Tibial nerve (tissue), 4 donors: ENCODE data around the gene PRKCE. TPM values are rescaled to one million over a fixed set of nuclear protein-coding genes. Genes with fewer than 3 reads are reported as not detected.

Experiments
- DNase-seq, 2 donors: peaks; one replicate each; pipeline ENCODE4 v3.0.0-alpha.2; 2019; ENCODE audit warnings: low spot score in 2 of 2
- H3K27ac ChIP-seq, 4 donors: fragments of 200-600 bp; sonication (generic) in 3 of 4; one replicate each; pipeline ENCODE4 v1.5.1; 2017 to 2019; ENCODE audit warnings: mild to moderate bottlenecking in 1 of 4
- H3K27me3 ChIP-seq, 2 donors: fragments of 200-600 bp; sonication (generic) in 1 of 2; one replicate each; pipeline versions ENCODE4 v1.5.1 to v1.6.0; 2017 to 2019
- H3K36me3 ChIP-seq, 3 donors: fragments of 200-600 bp; sonication (generic); one replicate each; pipeline ENCODE4 v1.5.1; 2018 to 2019
- H3K4me1 ChIP-seq, 4 donors: fragments of 200-600 bp; sonication (generic) in 3 of 4; one replicate each; pipeline ENCODE4 v1.5.1; 2017 to 2019
- H3K4me3 ChIP-seq, 4 donors: fragments of 200-600 bp; sonication (generic) in 3 of 4; one replicate each; pipeline ENCODE4 v1.5.1; 2017 to 2019; ENCODE audit warnings: mild to moderate bottlenecking in 1 of 4, moderate library complexity in 1 of 4
- H3K9me3 ChIP-seq, 4 donors: fragments of 200-600 bp; sonication (generic) in 3 of 4; one replicate each; pipeline ENCODE4 v1.5.1; 2017 to 2019
- EP300 ChIP-seq, 2 donors: sonication (generic); formaldehyde crosslinking; IDR thresholded peaks; one replicate each; pipeline ENCODE4 v1.6.1; 2017; ENCODE audit warnings: antibody characterized with exemption in 2 of 2, mild to moderate bottlenecking in 1 of 2
- POLR2A ChIP-seq, 2 donors: fragments of 450-650 bp; IDR thresholded peaks; one replicate each; pipeline ENCODE4 v1.6.1; 2017; ENCODE audit warnings: antibody characterized with exemption in 2 of 2, mild to moderate bottlenecking in 2 of 2, moderate library complexity in 2 of 2
- WGBS, 2 donors: methylation state at CpG; one replicate each; pipeline ENCODE4 v1.1.5; 2018; 5-methylcytosine and 5-hydroxymethylcytosine counted together
- total RNA-seq, 4 donors: library from RNA; depleted of rRNA; stranded (reverse); fragments of >200 nt; gene quantifications; one replicate each; pipeline ENCODE4 v1.1.0, GENCODE V29; 2016
- TF ChIP-seq, protein P1 (sequence below), 5 experiments: fragments of 200-600 bp in 3 of 5; fragments of 450-650 bp in 2 of 5; sonication (generic) in 3 of 5; IDR thresholded peaks; one replicate each; pipeline ENCODE4 v1.5.1; 2016 to 2019; ENCODE audit warnings: antibody characterized with exemption in 5 of 5, mild to moderate bottlenecking in 3 of 5, moderate library complexity in 2 of 5

PRKCE gene
- total RNA-seq, 4 donors from 2014 or later: 14.4 to 22.4 (median 17.9) TPM

DNA sequence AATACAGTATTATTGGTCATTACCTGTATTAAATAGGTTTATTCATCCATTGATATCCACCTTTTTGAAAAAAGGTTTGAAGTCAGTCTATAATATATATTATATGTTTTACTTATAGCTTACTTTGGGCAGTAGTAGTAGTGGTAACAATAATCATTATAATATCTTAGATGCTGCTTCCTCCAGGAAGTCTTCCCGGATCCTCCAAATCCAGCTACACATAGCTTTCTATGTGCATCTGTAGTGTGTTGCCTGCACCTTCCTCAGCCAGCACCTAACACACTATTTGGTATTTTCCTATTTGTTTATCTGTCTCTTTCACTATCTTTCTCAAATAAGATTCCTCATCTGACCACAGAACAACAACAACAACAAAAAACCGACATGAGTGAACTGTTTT, 81.0 kb downstream of the PRKCE start:
- H3K4me3 ChIP-seq: no peak overlapping the region
- H3K27me3 ChIP-seq: no peaks in the 10 kb centered on the region
- peaks cover 0 to 7% (median 0%) of the 10 kb centered on the region in 3 donors for H3K36me3 ChIP-seq
- 81 to 83% methylated on average over 2 of the region's 2 CpGs for WGBS, 2 donors
- DNase-seq: no peak
- no peak for TF ChIP-seq EP300 (IDR thresholded peaks at IDR 0.05)
- no peak for TF ChIP-seq POLR2A (IDR thresholded peaks at IDR 0.05)
- TF ChIP-seq, protein P1, sequence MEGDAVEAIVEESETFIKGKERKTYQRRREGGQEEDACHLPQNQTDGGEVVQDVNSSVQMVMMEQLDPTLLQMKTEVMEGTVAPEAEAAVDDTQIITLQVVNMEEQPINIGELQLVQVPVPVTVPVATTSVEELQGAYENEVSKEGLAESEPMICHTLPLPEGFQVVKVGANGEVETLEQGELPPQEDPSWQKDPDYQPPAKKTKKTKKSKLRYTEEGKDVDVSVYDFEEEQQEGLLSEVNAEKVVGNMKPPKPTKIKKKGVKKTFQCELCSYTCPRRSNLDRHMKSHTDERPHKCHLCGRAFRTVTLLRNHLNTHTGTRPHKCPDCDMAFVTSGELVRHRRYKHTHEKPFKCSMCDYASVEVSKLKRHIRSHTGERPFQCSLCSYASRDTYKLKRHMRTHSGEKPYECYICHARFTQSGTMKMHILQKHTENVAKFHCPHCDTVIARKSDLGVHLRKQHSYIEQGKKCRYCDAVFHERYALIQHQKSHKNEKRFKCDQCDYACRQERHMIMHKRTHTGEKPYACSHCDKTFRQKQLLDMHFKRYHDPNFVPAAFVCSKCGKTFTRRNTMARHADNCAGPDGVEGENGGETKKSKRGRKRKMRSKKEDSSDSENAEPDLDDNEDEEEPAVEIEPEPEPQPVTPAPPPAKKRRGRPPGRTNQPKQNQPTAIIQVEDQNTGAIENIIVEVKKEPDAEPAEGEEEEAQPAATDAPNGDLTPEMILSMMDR (IDR thresholded peaks at IDR 0.05): no peak
- no peaks in the 10 kb centered on the region for H3K9me3 ChIP-seq
- H3K27ac ChIP-seq: no peak overlapping the region
- peaks cover 0 to 10% (median 0%) of the 10 kb centered on the region in 4 donors for H3K4me1 ChIP-seq

DNA sequence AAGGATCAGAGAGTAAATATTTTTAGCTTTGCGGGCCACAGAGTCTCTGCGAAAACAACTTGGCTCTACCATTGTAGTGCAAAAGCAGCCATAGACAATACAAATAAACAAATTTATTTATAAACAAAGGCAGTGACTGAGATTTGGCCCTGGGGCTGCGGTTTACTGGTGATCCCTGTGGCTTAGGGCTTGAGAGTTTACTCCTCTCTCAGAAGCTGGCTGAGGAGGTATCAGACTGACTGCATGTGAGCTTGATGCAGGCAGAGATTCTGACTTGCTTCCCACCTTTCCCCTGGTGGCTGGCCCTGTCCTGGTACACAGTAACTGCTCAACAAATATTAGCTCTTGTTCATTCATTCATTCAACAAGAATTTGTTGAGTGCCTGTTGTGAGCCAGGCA, 81.5 kb downstream of the PRKCE start:
- Histone ChIP-seq H3K27ac (no peak overlapping the region), H3K4me3 (no peak overlapping the region), H3K9me3 (no peaks in the 10 kb centered on the region), H3K4me1 (peaks cover 0 to 12% (median 0%) of the 10 kb centered on the region in 4 donors), H3K27me3 (no peaks in the 10 kb centered on the region), H3K36me3 (peaks cover 0 to 9% (median 0%) of the 10 kb centered on the region in 3 donors)
- no peak for DNase-seq
- TF ChIP-seq POLR2A (IDR thresholded peaks at IDR 0.05) (no peak), EP300 (IDR thresholded peaks at IDR 0.05) (no peak)
- 87 to 95% methylated on average over 3 of the region's 3 CpGs for WGBS, 2 donors

DNA sequence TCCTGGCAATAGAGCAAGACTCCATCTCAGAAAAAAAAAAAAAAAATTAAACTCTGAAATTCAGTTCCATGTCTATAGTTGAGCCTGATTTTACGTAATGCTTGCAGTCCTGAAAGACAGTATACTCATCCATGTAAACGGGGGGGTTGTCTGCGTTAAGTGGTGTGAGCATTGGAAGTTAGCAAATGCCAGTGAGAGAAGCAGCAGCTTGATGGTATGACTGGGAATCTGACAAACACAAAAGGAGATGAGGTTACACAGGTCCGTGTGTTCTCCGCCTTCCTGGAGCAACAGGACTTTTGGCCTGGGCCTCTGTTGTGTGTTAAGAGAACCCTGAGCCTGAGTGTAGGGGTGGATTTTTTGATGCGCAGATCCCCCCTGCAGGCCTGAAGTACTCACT, 82.9 kb downstream of the PRKCE start:
- TF ChIP-seq POLR2A (IDR thresholded peaks at IDR 0.05) (no peak), EP300 (IDR thresholded peaks at IDR 0.05) (no peak)
- TF ChIP-seq, protein P1 (IDR thresholded peaks at IDR 0.05): no peak
- Histone ChIP-seq H3K27ac (no peak overlapping the region), H3K27me3 (no peaks in the 10 kb centered on the region), H3K36me3 (peaks cover 0 to 9% (median 0%) of the 10 kb centered on the region in 3 donors), H3K4me3 (no peak overlapping the region), H3K4me1 (peaks cover 0 to 12% (median 0%) of the 10 kb centered on the region in 4 donors), H3K9me3 (no peaks in the 10 kb centered on the region)
- 93 to 97% methylated on average over 6 of the region's 6 CpGs for WGBS, 2 donors
- DNase-seq: no peak

DNA sequence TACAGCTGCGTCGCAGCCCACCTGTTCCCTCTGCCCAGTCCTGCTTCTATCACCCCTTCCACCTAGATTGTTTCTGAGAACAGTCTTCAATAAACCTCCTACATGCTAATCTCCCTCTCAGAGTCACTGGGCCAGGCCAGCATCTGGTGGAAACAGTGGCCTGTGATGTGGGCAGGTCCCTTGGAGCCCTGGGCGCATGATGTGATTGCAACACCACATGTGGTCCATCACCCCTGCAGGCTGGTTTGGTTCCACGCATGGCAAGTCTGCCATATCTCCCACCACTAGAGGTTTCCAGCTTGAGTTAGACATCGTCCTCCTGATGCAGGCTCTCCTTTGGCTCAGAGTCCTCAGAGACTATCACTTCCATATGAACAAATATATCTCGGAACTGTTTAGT, 83.5 kb downstream of the PRKCE start:
- no peak for TF ChIP-seq POLR2A (IDR thresholded peaks at IDR 0.05)
- TF ChIP-seq, protein P1 (IDR thresholded peaks at IDR 0.05): no peak
- no peak for TF ChIP-seq EP300 (IDR thresholded peaks at IDR 0.05)
- H3K4me3 ChIP-seq: no peak overlapping the region
- H3K27ac ChIP-seq: no peak overlapping the region
- H3K9me3 ChIP-seq: no peaks in the 10 kb centered on the region
- no peak for DNase-seq
- peaks cover 0 to 9% (median 0%) of the 10 kb centered on the region in 3 donors for H3K36me3 ChIP-seq
- 87 to 91% methylated on average over 6 of the region's 6 CpGs for WGBS, 2 donors
- no peaks in the 10 kb centered on the region for H3K27me3 ChIP-seq
- H3K4me1 ChIP-seq: peaks cover 0 to 12% (median 0%) of the 10 kb centered on the region in 4 donors

DNA sequence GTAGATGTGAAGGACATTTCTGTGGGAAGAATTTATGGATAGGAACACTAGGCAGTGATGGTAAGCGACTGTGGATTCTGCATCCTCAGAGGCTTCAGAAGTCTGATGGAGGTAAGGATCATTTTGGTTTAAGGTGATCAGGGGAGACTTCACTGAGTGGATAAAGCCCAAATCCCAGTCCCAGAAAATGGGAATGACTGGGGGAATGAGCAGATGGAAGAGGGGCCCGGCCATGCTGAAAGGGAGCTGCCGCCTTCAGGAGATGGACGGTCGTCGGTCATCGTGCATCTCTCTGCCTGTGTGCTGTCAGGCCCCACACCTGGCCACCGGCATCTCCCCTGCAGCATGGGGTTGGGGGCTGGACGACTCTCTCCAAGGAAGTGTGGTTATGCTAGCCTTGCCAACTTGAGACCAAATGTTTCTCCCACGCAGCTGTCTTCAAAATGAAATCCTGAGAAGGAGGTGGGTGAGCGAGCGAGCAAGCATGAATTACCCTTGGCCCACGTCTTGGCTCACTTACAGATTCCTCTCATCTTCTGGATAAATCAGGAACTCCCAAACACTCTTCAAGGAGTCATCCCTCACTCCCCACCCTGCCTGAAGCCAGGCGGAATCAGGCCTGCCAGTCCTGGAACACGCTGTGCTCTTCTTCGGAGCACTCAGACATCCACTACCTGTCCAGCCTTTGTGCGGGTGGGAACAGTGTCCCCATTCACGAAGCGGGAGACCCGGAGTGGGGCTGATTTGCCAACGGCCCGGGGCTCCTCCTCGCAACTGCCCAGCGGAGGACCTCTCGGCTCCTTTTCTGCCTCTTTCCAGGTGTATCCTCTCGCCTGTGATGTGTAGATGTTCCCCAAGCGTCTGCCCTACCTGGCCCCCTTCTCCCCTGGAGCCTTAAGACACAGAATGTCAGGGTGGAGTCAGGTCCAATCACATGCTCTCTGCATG, 85.6 kb downstream of the PRKCE start:
- peaks cover 0 to 9% (median 0%) of the 10 kb centered on the region in 3 donors for H3K36me3 ChIP-seq
- TF ChIP-seq EP300 (IDR thresholded peaks at IDR 0.05) (no peak), POLR2A (IDR thresholded peaks at IDR 0.05) (no peak)
- TF ChIP-seq, protein P1 (IDR thresholded peaks at IDR 0.05): no peak
- H3K4me3 ChIP-seq: no peak overlapping the region
- H3K27ac ChIP-seq: peak overlapping the region in 1 of 4 donors; percentile 47
- 77 to 78% methylated on average over 27 of the region's 27 CpGs for WGBS, 2 donors
- H3K27me3 ChIP-seq: no peaks in the 10 kb centered on the region
- peaks cover 0 to 27% (median 0%) of the 10 kb centered on the region in 4 donors for H3K4me1 ChIP-seq
- DNase-seq: no peak
- H3K9me3 ChIP-seq: no peaks in the 10 kb centered on the region
